NCI-H2081 treated with DMSO at 0.1 percent for 48 hours (cell line): ENCODE measurements around the gene INSR.
"Not testable (repeated sequence)": the region's sequence is repeated elsewhere in the genome, so short reads cannot be mapped to it uniquely, and the experiment has no call there.

Experiments used
- DNase-seq: peaks from one replicate; lab custom pipeline; 2025; lab: John Stamatoyannopoulos, UW

INSR gene

GRCh38 chr19:7293762-7294557, at the start of gene INSR:
TSS of gene INSR (minus strand) at chr19:7294414. CDS start at chr19:7293891, 523 bp downstream.
- peak; percentile 37 for DNase-seq

DNA sequence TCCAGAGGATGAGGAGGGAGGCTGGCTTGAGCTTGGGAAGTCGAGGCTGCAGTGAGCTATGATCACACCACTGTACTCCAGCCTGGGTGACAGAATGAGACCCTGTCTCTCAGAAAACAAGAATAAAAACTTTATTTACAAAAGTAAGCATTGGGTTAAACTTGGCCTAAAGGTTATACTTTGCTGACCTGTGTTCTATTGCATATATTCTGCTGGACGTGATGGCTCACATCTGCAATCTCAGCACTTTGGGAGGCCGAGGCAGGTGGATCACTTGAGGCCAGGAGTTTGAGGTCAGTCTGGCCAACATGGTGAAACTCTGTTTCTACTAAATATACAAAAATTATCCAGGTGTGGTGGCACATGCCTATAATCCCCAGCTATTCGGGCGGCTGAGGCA, 47.9 kb upstream of the INSR start:
- DNase-seq = no peak

DNA sequence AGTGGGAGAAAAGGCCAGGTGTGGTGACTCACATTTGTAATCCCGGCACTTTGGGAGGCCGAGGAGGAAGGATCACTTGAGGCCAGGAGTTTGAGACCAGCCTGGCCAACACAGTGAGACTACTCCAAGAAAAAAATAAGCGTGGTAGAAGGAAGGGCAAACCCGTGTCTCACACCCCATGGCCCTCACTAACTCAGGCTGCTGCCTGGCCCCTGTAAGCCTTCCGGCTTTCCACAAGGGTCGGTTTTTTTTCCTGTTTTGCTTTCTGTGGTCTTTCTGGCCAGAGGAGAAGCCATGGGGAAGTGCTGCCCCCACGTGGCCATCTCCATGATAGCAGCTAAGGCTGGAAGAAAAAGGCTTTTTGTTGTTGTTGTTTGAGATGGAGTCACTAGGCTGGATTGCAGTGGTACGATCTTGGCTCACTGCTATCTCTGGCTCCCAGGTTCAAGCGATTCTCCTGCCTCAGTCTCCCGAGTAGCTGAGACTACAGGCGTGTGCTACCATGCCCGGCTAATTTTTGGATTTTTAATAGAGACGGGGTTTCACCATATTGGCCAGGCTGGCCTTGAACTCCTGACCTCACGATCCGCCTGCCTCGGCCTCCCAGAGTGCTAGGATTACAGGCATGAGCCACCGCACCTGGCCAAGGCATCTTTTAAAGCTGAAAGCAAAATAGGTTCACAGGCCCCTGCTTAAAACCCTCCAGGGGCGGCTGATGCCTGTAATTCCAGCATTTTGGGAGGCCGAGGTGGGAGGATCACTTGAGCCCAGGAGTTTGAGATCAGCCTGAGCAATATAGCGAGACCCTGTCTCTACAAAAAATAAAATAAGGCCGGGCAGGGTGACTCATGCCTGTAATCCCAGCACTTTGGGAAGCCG, 47.0 kb upstream of the INSR start:
- DNase-seq = peak; percentile 5

GRCh38 chr19:7337380-7338194, 43.4 kb upstream of the INSR start:
- no peak for DNase-seq

DNA sequence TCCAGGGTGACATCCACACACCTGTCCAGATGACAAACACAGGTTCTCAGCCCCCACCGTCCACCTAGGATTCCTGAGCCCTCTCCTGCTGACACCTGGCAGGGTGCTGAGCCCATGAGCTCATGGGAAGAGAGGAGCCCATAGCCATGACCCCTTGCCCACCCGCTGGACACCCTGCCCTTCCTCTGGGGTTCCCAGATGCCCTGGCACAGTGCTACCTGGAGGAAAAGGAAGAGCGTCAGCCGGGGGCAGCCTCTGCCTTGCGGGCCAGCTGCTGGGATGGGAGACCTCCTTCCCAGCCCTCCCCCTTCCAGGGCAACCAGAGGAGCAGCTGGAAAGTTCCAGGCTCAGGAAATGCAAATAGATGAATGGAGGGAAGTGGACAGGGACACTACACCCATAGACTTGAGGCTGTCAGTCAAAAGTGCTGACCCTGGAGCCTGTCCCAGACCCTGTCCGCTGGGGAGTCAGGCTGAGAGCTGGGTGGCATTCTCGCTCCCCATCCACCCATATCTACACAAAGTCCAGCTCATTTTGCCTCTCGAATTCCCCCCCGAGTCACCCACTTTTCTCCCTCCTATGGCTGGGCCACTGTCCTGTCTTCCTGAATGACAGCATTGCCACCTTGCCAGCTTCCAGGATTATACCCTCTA, 42.2 kb upstream of the INSR start:
- DNase-seq = no peak

DNA sequence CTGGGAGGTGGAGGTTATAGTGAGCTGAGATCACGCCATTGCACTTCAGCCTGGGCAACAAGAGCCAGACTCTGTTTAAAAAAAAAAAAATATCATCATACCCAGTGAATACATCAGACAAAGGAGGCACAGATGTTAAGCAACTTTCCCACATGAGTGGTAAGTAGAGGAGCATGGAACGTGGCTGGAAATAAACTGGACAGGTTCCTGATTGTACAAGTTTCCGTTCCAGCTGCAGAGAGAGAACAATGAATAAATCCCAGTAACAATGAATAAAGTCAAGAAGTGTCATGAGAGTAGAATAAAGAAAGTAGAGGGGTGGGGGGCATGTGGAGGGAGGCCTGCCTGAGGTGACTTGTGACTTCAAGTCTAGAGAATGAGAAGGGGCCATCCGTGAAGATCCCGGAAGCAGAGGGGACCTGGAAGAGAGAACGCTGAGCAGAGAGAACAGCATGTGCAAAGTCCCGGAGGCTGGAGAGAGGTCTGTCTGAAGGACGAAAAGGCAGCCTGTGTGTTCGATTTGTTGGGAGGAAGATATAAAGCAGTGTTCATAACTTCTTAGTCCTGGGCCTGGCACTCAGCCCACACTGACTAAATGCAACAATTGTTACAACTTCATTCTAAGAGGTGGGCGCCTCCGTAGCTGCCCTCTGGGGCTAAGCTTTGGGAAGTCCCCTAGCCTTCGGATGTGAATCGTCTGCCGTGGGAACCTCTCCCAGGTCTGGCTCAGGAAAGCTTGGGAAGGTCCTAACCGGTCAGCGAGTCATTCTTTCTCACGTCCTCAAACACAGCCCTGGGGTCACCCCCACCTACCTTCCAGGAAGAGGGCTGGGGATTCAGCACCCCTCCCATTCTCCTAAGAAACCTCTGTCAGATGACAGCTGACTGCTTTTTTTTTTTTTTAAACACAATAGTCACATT, 39.2 kb upstream of the INSR start:
- no peak for DNase-seq

DNA sequence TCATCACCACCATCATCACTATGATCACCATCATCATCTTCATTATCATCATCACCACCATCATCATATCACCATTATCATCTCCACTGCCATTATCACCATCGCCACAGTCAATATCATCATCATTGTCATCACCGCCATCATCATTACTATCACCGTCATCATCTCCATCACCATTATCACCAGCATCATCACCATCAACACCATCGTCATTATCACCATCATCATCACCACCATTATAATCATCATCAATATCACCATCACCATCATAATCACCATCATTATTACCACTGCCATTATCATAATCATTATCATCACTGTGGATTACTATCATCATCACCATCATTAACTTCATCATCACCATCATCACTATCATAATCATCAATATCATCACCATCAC, 37.2 kb upstream of the INSR start:
- DNase-seq = no peak

- DNase-seq = no peak
These were observed 34.4 kb upstream of the INSR start for GRCh38 chr19:7328647-7329046.

GRCh38 chr19:7327802-7328201, 33.6 kb upstream of the INSR start:
- DNase-seq = no peak

- DNase-seq = no peak
These were observed 32.1 kb upstream of the INSR start for GRCh38 chr19:7326105-7326877.

DNA sequence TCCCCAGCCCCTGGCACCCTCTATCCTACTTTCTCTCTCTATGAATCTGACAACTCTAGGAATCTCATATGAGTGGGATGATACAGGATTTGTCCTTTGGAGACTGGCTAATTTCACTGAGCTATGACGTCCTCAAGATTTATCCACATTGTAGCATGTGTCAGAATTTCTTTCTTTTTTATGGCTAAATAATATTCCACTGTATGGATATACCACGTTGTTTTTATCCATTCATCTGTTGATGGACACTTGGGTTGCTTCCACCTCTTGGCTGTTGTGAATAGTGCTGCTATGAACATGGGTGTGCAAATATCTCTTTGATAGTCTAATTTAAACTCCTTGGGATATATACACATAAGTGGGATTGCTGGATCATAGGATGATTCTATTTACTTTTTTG, 24.0 kb upstream of the INSR start:
- no peak for DNase-seq

DNA sequence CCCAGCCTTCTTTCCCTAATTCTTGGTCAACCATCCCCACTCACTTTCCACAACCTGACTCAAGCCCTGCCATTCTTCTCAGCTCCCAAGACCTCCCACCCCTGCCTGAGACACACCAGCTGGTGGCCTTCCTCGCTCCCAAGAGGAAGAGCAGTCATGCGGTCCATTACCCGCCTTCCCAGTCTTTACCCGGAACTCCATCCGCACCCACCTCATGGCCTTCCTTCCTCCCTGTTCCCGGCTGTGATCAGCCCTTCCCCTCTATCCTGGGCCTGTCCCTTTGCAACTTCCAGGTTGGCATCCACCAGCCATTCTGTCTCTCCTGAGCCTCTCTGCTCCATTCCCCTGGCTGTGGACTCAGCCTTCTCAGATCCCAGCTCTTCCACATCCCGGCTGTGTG, 18.6 kb upstream of the INSR start:
- DNase-seq = no peak

DNA sequence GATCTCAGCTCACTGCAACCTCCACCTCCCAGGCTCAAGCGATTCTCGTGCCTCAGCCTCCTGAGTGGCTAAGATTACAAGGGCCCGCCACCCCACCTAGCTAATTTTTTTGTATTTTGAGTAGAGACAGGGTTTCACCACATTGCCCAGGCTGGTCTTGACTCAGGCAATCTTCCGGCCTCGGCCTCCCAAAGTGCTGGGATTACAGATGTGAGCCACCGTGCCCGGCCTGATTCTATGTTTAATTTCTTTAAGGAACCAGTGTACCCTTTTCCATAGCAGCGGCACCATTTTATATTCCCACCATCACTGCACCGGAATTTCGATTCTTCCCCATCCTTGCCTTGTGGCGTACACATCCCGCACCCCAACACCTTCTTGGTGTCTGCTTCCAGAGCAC, 17.7 kb upstream of the INSR start:
- no peak for DNase-seq

DNA sequence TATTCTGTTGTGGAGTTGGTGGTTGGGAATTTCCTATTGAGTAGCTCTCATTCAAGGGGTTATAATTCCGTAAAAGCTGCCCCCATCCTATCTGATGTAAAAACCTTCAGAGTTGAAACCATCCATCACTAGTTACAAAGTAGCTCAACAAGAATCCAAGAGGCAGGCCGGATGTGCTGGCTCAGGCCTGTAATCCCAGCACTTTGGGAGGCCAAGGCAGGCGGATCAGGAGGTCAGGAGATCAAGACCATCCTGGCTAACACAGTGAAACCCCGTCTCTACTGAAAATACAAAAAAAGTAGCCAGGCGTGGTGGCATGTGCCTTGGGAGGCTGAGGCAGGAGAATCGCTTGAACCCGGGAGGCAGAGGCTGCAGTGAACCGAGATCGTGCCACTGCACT, 14.1 kb upstream of the INSR start:
- not testable (repeated sequence) for DNase-seq

DNA sequence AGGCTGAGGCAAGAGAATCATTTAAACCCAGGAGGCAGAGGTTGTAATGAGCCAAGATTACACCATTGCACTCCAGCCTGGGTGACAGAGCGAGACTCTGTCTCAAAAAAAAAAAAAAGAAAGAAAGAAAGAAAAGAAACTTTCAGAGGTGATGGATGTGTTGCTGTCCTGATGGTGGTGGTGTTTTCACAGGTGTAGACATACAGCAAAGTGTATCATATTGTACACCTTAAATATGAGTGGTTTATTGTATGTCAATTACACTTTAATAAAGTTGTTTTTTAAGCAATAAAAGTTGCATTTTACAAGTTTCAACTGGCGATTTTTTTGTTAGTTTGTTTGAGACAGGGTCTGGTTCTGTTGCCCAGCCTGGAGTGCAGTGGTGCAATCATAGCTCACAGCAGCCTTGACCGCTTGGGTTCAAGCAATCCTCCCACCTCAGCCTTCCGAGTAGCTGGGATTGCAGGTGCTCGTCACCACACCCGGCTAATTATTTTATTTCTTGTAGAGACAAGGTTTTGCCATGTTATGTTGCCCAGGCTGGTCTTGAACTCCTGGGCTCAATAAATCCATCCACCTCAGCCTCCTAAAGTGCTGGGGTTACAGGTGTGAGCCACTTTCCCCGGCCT, 13.5 kb upstream of the INSR start:
- no peak for DNase-seq

GRCh38 chr19:7304200-7304599, 10.0 kb upstream of the INSR start:
- no peak for DNase-seq

GRCh38 chr19:7303470-7303869, 9.3 kb upstream of the INSR start:
- no peak for DNase-seq

DNA sequence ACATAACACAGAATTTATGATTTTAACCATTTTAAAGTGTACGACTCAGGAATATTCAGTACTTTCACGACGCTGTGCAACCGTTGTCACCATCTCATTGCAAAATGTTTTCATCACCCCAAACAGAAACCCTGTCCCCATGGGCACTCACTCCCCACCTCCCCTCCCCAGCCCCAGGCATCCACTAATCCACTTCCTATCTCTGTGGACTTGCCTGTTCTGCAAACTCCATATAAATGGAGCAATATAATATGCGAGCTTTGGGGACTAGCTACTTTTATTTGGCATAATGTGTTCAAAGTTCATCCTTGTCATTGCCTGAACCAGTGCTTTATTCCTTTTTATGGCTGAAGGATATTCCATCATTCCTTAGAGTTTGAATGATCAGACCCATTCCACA, 7.3 kb upstream of the INSR start:
- DNase-seq = no peak

GRCh38 chr19:7297742-7298141, 3.5 kb upstream of the INSR start:
- no peak for DNase-seq
